WTC11 (cell line): ENCODE data around the gene NPPA. TPM values are rescaled to one million over a fixed set of nuclear protein-coding genes. Genes with fewer than 3 reads are reported as not detected.
"Not testable (repeated sequence)": the region's sequence is repeated elsewhere in the genome, so short reads cannot be mapped to it uniquely, and the experiment has no call there.

Experiments
- ATAC-seq: fragments of 200-7000 bp; cut with Tn5 transposase; 2 replicates; pipeline ENCODE4 v1.10.0; 2021; ENCODE audit warnings: mild to moderate bottlenecking, moderate library complexity
- CTCF ChIA-PET: fragments of 300-600 bp; sonication (Branson Sonifier 250); formaldehyde crosslinking; loops from one replicate; lab custom pipeline; 2021; ENCODE audit warnings: antibody characterized with exemption; lab: Charles Lee
- POLR2A ChIA-PET: fragments of 350-600 bp; sonication (Branson Sonifier 250); formaldehyde crosslinking; loops from one replicate; lab custom pipeline; 2021; ENCODE audit warnings: antibody characterized with exemption; lab: Charles Lee
- DNase-seq: peaks from one replicate; pipeline ENCODE4 v3.0.0; 2021; ENCODE audit warnings: low spot score
- H3K27ac Mint-ChIP-seq: 2 replicates; pipeline ENCODE4 v1.8.0; 2021; ENCODE audit warnings: mixed read lengths
- H3K27me3 Mint-ChIP-seq: 2 replicates; pipeline ENCODE4 v1.8.0; 2021; ENCODE audit warnings: low read depth, mild to moderate bottlenecking, moderate library complexity, mixed read lengths
- H3K36me3 Mint-ChIP-seq: 2 replicates; pipeline ENCODE4 v1.8.0; 2021; ENCODE audit warnings: mixed read lengths
- H3K4me1 Mint-ChIP-seq: 2 replicates; pipeline ENCODE4 v1.8.0; 2022; ENCODE audit warnings: mixed read lengths
- H3K4me3 Mint-ChIP-seq: 2 replicates; pipeline ENCODE4 v1.8.0; 2021; ENCODE audit warnings: mild to moderate bottlenecking, moderate library complexity, mixed read lengths
- H3K9me3 Mint-ChIP-seq: 2 replicates; pipeline ENCODE4 v1.8.0; 2021; ENCODE audit warnings: mixed read lengths
- FOXK1 ChIP-seq: sonication (generic); formaldehyde crosslinking; IDR thresholded peaks from 2 replicates; pipeline ENCODE4 v1.8.0; 2022; ENCODE audit warnings: mild to moderate bottlenecking, moderate library complexity, missing genetic modification reagents
- RORB ChIP-seq: fragments of 250-450 bp; sonication (Bioruptor Pico); IDR thresholded peaks from 2 replicates; pipeline ENCODE4 v1.9.0; 2021; ENCODE audit warnings: mild to moderate bottlenecking
- SMAD4 ChIP-seq: sonication (generic); formaldehyde crosslinking; IDR thresholded peaks from 2 replicates; pipeline ENCODE4 v1.8.0; 2022; ENCODE audit warnings: mild to moderate bottlenecking, missing genetic modification reagents
- SP1 ChIP-seq: sonication (generic); formaldehyde crosslinking; conservative IDR thresholded peaks from 2 replicates; pipeline ENCODE4 v1.8.1; 2022; ENCODE audit warnings: missing genetic modification reagents
- TEAD4 ChIP-seq: sonication (generic); formaldehyde crosslinking; IDR thresholded peaks from 2 replicates; pipeline ENCODE4 v1.8.0; 2022; ENCODE audit warnings: mild to moderate bottlenecking, missing genetic modification reagents
- ZNF263 ChIP-seq: sonication (generic); formaldehyde crosslinking; IDR thresholded peaks from 2 replicates; pipeline ENCODE4 v1.8.1; 2022; ENCODE audit warnings: low read depth, mild to moderate bottlenecking, moderate library complexity, missing genetic modification reagents
- total RNA-seq: library from RNA; stranded (reverse); gene quantifications from 3 replicates; pipeline ENCODE4 v1.2.3, GENCODE V29; 2021
- TF ChIP-seq, protein P1 (sequence below): sonication (generic); formaldehyde crosslinking; IDR thresholded peaks from 2 replicates; pipeline ENCODE4 v1.8.0; 2022; ENCODE audit warnings: mild to moderate bottlenecking, missing genetic modification reagents
- TF ChIP-seq, protein P2 (sequence below): sonication (generic); formaldehyde crosslinking; IDR thresholded peaks from 2 replicates; pipeline ENCODE4 v1.8.1; 2023; ENCODE audit warnings: mild to moderate bottlenecking, missing genetic modification reagents, borderline replicate concordance
- TF ChIP-seq, protein P3 (sequence below): sonication (generic); formaldehyde crosslinking; IDR thresholded peaks from 2 replicates; pipeline ENCODE4 v1.8.1; 2022; ENCODE audit warnings: missing genetic modification reagents, borderline replicate concordance
- TF ChIP-seq, protein P4 (sequence below): fragments of 250-450 bp; sonication (Bioruptor Pico); IDR thresholded peaks from 2 replicates; pipeline ENCODE4 v1.9.0; 2021; ENCODE audit warnings: mild to moderate bottlenecking
- TF ChIP-seq, protein P5 (sequence below): sonication (generic); formaldehyde crosslinking; conservative IDR thresholded peaks from 2 replicates; pipeline ENCODE4 v1.8.1; 2022; ENCODE audit warnings: mild to moderate bottlenecking, missing genetic modification reagents

The NPPA gene
- total RNA-seq, 1 experiment from 2014 or later, result not detected

DNA sequence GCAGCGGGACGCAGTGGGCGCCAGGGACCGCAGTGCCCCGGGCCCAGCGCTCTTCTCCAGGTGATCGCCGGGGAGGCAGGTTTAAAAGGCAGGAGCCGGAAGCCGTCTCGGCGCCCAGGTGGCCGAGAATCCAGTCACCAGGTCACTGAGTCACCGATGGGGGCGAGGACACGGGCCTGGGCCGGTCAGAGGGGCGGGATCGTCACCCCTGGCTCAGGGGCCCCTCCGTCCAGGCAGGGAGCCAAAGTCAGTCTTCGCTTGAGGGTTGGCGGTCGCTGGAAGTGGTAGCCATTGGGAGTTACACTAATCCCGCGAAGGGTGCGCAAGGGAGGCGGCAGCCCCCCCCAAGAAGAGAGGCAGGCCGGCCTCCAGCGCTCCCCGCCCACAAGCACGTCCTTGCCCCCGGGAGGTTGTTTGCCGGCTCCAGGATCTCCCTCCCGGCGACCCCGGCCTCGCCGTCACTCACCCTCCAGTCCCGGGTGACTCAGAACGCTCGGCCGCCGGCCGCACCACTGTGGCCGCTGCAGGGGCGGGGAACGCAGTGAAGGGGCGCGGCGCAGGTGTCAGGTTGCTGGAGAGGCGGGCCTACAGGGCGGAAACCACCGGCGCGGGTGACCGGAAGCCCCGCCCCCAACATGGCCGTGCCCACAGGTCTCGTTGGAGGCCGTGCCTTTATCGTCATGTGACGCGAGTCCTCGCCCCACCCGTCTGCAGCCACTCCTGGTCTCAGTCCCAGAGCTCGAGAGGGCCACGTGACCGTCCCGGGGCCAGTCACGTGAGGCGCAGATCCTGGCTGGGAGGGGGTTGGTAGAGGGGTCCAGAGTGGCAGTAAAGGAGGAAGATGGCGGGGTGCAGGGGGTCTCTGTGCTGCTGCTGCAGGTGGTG, 41.9 kb downstream of the NPPA start, which contains the start of the genes CLCN6 and MTHFR (continued):
- TF ChIP-seq FOXK1, result peak; percentile 86
- TF ChIP-seq, all 79 proteins: peak for 22

DNA sequence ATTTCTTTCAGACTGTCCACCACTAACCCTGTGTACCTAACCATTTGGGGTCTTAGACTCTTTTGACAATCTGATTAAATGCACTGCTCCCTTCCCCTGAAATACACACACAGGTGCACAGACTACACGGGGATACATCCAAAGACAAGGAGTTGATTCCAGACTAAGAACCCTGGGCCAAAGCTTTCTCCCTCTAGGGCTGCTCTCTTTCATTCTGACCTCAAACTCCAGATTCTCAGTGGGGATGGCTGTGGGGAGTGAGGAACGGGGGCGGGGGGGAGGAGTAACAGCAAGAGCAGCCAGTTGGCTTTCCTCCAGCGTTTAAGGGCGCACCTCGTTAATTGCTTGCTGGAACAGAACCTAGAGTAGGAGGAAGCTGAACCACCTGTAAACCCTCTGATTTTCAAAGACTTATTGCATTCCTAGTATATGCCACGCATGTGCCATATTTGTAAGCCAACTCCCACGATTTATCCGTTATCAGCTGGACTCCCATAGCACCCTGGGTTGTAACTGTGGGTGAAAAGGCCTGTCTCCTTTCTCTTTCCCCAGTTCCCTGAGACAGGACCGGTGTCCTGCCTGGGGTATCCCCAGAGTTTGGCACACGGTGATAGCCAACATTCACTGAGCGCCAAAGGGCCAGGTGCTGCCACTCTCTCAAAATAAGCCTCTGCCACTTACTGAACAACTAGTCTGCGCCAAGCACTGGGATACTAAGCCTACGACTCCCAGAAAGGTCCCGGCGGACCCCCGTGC, 42.7 kb downstream of the NPPA start:
- H3K27ac Mint-ChIP-seq, result peak overlapping the region; percentile 97
- TF ChIP-seq, protein P1, sequence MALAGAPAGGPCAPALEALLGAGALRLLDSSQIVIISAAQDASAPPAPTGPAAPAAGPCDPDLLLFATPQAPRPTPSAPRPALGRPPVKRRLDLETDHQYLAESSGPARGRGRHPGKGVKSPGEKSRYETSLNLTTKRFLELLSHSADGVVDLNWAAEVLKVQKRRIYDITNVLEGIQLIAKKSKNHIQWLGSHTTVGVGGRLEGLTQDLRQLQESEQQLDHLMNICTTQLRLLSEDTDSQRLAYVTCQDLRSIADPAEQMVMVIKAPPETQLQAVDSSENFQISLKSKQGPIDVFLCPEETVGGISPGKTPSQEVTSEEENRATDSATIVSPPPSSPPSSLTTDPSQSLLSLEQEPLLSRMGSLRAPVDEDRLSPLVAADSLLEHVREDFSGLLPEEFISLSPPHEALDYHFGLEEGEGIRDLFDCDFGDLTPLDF (CRISPR knock-in tag), result no peak
- TF ChIP-seq SP1 (CRISPR knock-in tag), result no peak
- TF ChIP-seq, protein P2, sequence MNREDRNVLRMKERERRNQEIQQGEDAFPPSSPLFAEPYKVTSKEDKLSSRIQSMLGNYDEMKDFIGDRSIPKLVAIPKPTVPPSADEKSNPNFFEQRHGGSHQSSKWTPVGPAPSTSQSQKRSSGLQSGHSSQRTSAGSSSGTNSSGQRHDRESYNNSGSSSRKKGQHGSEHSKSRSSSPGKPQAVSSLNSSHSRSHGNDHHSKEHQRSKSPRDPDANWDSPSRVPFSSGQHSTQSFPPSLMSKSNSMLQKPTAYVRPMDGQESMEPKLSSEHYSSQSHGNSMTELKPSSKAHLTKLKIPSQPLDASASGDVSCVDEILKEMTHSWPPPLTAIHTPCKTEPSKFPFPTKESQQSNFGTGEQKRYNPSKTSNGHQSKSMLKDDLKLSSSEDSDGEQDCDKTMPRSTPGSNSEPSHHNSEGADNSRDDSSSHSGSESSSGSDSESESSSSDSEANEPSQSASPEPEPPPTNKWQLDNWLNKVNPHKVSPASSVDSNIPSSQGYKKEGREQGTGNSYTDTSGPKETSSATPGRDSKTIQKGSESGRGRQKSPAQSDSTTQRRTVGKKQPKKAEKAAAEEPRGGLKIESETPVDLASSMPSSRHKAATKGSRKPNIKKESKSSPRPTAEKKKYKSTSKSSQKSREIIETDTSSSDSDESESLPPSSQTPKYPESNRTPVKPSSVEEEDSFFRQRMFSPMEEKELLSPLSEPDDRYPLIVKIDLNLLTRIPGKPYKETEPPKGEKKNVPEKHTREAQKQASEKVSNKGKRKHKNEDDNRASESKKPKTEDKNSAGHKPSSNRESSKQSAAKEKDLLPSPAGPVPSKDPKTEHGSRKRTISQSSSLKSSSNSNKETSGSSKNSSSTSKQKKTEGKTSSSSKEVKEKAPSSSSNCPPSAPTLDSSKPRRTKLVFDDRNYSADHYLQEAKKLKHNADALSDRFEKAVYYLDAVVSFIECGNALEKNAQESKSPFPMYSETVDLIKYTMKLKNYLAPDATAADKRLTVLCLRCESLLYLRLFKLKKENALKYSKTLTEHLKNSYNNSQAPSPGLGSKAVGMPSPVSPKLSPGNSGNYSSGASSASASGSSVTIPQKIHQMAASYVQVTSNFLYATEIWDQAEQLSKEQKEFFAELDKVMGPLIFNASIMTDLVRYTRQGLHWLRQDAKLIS (CRISPR knock-in tag), result no peak
- TF ChIP-seq RORB, result no peak
- TF ChIP-seq, protein P3, sequence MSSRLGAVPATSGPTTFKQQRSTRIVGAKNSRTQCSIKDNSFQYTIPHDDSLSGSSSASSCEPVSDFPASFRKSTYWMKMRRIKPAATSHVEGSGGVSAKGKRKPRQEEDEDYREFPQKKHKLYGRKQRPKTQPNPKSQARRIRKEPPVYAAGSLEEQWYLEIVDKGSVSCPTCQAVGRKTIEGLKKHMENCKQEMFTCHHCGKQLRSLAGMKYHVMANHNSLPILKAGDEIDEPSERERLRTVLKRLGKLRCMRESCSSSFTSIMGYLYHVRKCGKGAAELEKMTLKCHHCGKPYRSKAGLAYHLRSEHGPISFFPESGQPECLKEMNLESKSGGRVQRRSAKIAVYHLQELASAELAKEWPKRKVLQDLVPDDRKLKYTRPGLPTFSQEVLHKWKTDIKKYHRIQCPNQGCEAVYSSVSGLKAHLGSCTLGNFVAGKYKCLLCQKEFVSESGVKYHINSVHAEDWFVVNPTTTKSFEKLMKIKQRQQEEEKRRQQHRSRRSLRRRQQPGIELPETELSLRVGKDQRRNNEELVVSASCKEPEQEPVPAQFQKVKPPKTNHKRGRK (CRISPR knock-in tag), result no peak
- no peak for TF ChIP-seq ZNF263
- TF ChIP-seq, protein P4, sequence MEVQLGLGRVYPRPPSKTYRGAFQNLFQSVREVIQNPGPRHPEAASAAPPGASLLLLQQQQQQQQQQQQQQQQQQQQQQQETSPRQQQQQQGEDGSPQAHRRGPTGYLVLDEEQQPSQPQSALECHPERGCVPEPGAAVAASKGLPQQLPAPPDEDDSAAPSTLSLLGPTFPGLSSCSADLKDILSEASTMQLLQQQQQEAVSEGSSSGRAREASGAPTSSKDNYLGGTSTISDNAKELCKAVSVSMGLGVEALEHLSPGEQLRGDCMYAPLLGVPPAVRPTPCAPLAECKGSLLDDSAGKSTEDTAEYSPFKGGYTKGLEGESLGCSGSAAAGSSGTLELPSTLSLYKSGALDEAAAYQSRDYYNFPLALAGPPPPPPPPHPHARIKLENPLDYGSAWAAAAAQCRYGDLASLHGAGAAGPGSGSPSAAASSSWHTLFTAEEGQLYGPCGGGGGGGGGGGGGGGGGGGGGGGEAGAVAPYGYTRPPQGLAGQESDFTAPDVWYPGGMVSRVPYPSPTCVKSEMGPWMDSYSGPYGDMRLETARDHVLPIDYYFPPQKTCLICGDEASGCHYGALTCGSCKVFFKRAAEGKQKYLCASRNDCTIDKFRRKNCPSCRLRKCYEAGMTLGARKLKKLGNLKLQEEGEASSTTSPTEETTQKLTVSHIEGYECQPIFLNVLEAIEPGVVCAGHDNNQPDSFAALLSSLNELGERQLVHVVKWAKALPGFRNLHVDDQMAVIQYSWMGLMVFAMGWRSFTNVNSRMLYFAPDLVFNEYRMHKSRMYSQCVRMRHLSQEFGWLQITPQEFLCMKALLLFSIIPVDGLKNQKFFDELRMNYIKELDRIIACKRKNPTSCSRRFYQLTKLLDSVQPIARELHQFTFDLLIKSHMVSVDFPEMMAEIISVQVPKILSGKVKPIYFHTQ (CRISPR knock-in tag), result no peak
- TF ChIP-seq SMAD4 (CRISPR knock-in tag), result no peak
- no peak for TF ChIP-seq TEAD4 (CRISPR knock-in tag)
- TF ChIP-seq, protein P5, sequence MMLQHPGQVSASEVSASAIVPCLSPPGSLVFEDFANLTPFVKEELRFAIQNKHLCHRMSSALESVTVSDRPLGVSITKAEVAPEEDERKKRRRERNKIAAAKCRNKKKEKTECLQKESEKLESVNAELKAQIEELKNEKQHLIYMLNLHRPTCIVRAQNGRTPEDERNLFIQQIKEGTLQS (CRISPR knock-in tag), result no peak
- no peaks in the 10 kb centered on the region for H3K9me3 Mint-ChIP-seq
- DNase-seq, result no peak
- ChIA-PET CTCF (interaction anchor here (4.3 kb wide), 1 partner anchor 19 kb away, joined by 98 read pairs; no protein-coding TSS in a partner anchor), POLR2A (no interaction called here)
- no peak for ATAC-seq
- peaks cover 57% of the 10 kb centered on the region for H3K4me1 Mint-ChIP-seq
- no peaks in the 10 kb centered on the region for H3K27me3 Mint-ChIP-seq
- H3K4me3 Mint-ChIP-seq, result peak overlapping the region; percentile 99
- peaks cover 32% of the 10 kb centered on the region for H3K36me3 Mint-ChIP-seq

DNA sequence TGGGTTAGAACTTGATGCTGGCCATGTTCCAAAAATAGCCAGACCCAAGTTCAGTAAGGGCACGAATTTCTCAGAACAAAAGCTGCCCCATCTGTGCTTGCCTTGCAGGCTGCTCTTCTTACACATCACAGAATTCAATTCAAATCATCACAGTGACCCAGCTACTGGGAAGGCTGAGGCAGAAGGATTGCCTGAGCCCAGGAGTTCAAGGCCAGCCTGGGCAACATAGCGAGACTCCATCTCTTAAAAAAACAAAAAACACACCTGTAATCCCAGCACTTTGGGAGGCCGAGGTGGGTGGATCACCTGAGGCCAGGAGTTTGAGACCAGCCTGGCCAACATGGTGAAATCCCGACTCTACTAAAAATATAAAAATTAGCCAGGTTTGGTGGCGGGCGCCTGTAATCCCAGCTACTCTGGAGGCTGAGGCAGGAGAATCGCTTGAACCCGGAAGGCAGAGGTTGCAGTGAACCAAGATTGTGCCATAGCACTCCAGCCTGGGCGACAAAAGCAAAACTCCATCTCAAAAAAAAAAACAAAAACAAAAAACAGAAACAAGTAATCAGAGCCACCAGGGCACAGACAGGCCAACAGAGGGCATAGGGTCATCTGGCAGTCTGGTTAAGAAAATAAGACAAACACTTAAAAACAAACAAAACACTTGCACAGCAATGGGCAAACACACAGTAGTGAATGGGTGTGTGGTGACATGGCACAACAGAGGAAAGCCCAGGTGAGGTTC, 43.5 kb downstream of the NPPA start:
- not testable (repeated sequence) for H3K27me3 Mint-ChIP-seq, ATAC-seq, DNase-seq, H3K9me3 Mint-ChIP-seq
- Mint-ChIP-seq H3K36me3 (peaks cover 27% of the 10 kb centered on the region), H3K4me1 (peaks cover 55% of the 10 kb centered on the region), H3K4me3 (peak overlapping the region; percentile 99), H3K27ac (peak overlapping the region; percentile 97)
- POLR2A ChIA-PET, result interaction anchor here (1.0 to 2.0 kb wide), 7 partner anchors 17 to 215 kb away, joined by 3 to 11 read pairs (median 4); partner anchors contain the start of genes AGTRAP and MIIP
- CTCF ChIA-PET, result interaction anchor here (0.8 to 4.3 kb wide), 18 partner anchors 15 to 210 kb away, joined by 3 to 98 read pairs (median 4); partner anchors contain the start of genes C1orf167, FBXO6 and MFN2
